GM23248 (cell line): Measurements from ENCODE around the gene TBL1Y. TPM values are rescaled to one million over a fixed set of nuclear protein-coding genes. Genes with fewer than 3 reads are reported as not detected.
"Not testable (repeated sequence)": the region's sequence is repeated elsewhere in the genome, so short reads cannot be mapped to it uniquely, and the experiment has no call there.

Source experiments
- DNase-seq: peaks from one replicate; pipeline ENCODE4 v3.0.0-alpha.2; 2015
- H2AFZ ChIP-seq: fragments of 200-600 bp; sonication (generic); 2 replicates; pipeline ENCODE4 v1.6.1; 2016; ENCODE audit warnings: antibody characterized with exemption
- H3F3A ChIP-seq: fragments of 200-600 bp; sonication (generic); 2 replicates; pipeline ENCODE4 v1.6.1; 2016; ENCODE audit warnings: mild to moderate bottlenecking, antibody characterized with exemption, mixed run types; ENCODE audit not compliant: insufficient read depth
- H3K27ac ChIP-seq: fragments of 200-600 bp; sonication (generic); 2 replicates; pipeline ENCODE4 v1.5.1; 2016; ENCODE audit warnings: mild to moderate bottlenecking
- H3K27me3 ChIP-seq: fragments of 200-600 bp; sonication (generic); replicated peaks from 2 replicates; pipeline ENCODE4 v1.6.1; 2016; ENCODE audit warnings: mild to moderate bottlenecking; ENCODE audit not compliant: insufficient read depth
- H3K36me3 ChIP-seq: fragments of 200-600 bp; sonication (generic); 2 replicates; pipeline ENCODE4 v1.6.1; 2016; ENCODE audit warnings: low read depth, mild to moderate bottlenecking
- H3K4me1 ChIP-seq: fragments of 200-600 bp; sonication (generic); 2 replicates; pipeline ENCODE4 v1.6.1; 2016; ENCODE audit warnings: mild to moderate bottlenecking; ENCODE audit not compliant: insufficient read depth
- H3K4me2 ChIP-seq: fragments of 200-600 bp; sonication (generic); one replicate; pipeline ENCODE4 v1.6.1; 2016; ENCODE audit warnings: mild to moderate bottlenecking; ENCODE audit not compliant: unreplicated experiment
- H3K4me3 ChIP-seq: fragments of 200-600 bp; sonication (generic); 2 replicates; pipeline ENCODE4 v1.5.1; 2016; ENCODE audit warnings: mild to moderate bottlenecking
- H3K79me2 ChIP-seq: fragments of 200-600 bp; sonication (generic); 2 replicates; pipeline ENCODE4 v1.6.1; 2016; ENCODE audit warnings: mild to moderate bottlenecking; ENCODE audit not compliant: insufficient read depth
- H3K9ac ChIP-seq: fragments of 200-600 bp; sonication (generic); 2 replicates; pipeline ENCODE4 v1.6.1; 2016; ENCODE audit warnings: mild to moderate bottlenecking
- H3K9me2 ChIP-seq: fragments of 200-600 bp; sonication (generic); 2 replicates; pipeline ENCODE4 v1.6.1; 2016; ENCODE audit warnings: mixed run types, mild to moderate bottlenecking, moderate library complexity; ENCODE audit not compliant: insufficient read depth
- H3K9me3 ChIP-seq: fragments of 200-600 bp; sonication (generic); one replicate; pipeline ENCODE4 v1.6.1; 2017; ENCODE audit warnings: low read depth
- H4K20me1 ChIP-seq: fragments of 200-600 bp; sonication (generic); 2 replicates; pipeline ENCODE4 v1.6.0; 2016; ENCODE audit not compliant: insufficient read depth
- EZH2 ChIP-seq: fragments of 200-600 bp; sonication (generic); IDR thresholded peaks from 2 replicates; pipeline ENCODE4 v1.6.1; 2018; ENCODE audit warnings: antibody characterized with exemption, mild to moderate bottlenecking; ENCODE audit not compliant: insufficient read depth, poor library complexity, severe bottlenecking
- EZH2phosphoT487 ChIP-seq: fragments of 200-600 bp; sonication (generic); IDR thresholded peaks from 2 replicates; pipeline ENCODE4 v1.6.1; 2018; ENCODE audit warnings: antibody characterized with exemption, moderate library complexity, mild to moderate bottlenecking, low read depth; ENCODE audit not compliant: insufficient read depth
- WGBS, 2 experiments: methylation state at CpG; one replicate each; pipeline ENCODE4 v1.1.6; 2015 to 2017; ENCODE audit warnings: low lambda C conversion rate in 2 of 2, low coverage in 1 of 2; ENCODE audit errors: missing lambda C conversion rate in 2 of 2; 5-methylcytosine and 5-hydroxymethylcytosine counted together
- in situ Hi-C: fragments of 300-500 bp; cut with MboI; formaldehyde crosslinking; loops from 2 replicates; pipeline ENCODE4 v1.15.0; 2020
- polyA plus RNA-seq: library from polyadenylated mRNA; unstranded; fragments of >200 nt; fragmentation: Nextera tagmentation; extraction: Ambion mirVana; gene quantifications from 2 replicates; pipeline ENCODE4 v1.2.1, GENCODE V29; 2016
- total RNA-seq: library from RNA; depleted of rRNA; stranded (reverse); fragments of >200 nt; shearing (Covaris generic); gene quantifications from 2 replicates; pipeline ENCODE4 v1.2.3, GENCODE V29; 2014; rRNA removed

The TBL1Y gene
- not detected in 2 replicates for total RNA-seq
- not detected in 2 replicates for polyA plus RNA-seq

DNA sequence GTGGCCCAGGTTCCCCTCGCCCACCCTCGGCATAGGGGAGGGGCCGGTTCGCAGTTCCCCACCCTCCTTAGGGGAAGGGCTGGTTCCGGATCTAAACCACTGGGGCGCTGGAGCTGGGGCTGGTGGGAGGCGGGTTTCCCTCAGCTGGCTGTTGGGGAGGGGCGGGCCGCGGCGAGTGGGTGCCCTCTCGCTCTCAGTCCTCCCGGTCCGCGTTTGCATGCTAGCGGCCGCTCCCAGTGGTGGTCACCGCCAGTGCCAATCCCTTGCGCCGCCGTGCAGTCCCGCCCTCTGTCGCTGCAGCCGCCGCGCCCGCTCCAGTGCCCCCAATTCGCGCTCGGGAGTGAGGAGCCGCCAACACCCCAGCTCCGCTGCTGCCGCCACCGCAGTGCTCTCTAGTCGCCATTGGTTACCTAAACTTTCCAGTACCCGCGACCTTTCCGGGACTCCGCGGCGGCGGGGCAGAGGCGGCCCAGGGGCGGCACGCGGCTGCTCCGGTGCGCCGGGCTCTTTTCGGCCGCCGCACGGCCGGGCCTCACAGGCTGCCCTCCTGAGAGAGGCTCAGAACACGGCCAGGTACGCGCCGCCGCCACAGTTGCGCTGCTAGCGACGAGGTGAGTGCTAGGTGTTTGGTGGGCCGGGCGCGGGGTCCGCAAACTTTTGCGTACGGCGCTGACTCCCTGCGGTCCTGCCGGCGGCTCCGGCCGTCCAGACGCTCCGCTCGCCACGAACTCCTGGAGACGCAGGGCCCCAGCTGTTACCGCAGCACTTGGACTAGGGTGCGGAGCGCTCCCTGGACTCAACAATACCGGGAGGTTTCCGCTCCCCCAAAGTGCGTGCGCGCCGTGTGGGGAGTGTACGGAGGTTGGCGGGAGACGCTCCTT, at the start of gene TBL1Y:
TBL1Y (plus strand) TSS at position 326 of the 881 bp plus-strand sequence. CDS start 114,388 bp downstream, outside the sequence.
- in situ Hi-C loops, result no loop called here
- no peak within 1 kb of the TSS for H3K4me2 ChIP-seq
- no peaks in the 10 kb centered on the region for H3F3A ChIP-seq
- no peaks in the 10 kb centered on the region for H3K79me2 ChIP-seq
- H3K9ac ChIP-seq, result no peak within 1 kb of the TSS
- H3K4me3 ChIP-seq, result no peak within 1 kb of the TSS
- no peak within 1 kb of the TSS for H3K27ac ChIP-seq
- DNase-seq, result no peak
- WGBS, 2 experiments, result 2 to 6% methylated on average over 16 to 35 of the region's 91 CpGs
- H2AFZ ChIP-seq, result no peak within 1 kb of the TSS
- TF ChIP-seq EZH2, result no peak
- TF ChIP-seq EZH2phosphoT487, result no peak
- no peaks in the 10 kb centered on the region for H3K4me1 ChIP-seq
- no peaks in the 10 kb centered on the region for H3K36me3 ChIP-seq
- no peaks in the 10 kb centered on the region for H3K9me3 ChIP-seq
- no peaks in the 10 kb centered on the region for H4K20me1 ChIP-seq
- H3K27me3 ChIP-seq, result no peaks in the 10 kb centered on the region; the same call in 1 of the 2 replicates
- H3K9me2 ChIP-seq, result no peaks in the 10 kb centered on the region

DNA sequence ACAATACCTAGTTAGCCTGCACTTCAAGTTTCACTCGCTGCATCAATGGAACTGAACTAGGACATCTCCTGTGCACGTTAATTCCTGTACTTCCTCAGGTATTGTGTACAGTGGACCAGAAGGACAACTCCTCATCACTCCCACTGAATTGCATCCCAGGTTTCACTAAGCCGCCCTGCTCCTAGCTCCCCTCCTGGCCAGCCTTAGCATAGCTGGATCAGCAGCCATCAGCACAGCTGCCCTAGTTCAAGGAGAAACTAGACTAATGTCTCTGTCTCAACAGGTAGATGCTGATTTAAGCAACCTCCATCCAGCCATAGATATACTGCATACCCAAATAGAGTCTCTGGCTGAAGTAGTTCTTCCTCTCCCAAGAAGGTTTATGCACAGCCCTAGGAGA, 16.0 kb upstream of the TBL1Y start:
- Histone ChIP-seq H3K4me3 (no peak overlapping the region), H3K79me2 (no peaks in the 10 kb centered on the region), H3K9ac (no peak overlapping the region), H3K4me2 (no peak overlapping the region), H2AFZ (no peak overlapping the region), H3K9me3 (no peaks in the 10 kb centered on the region), H4K20me1 (no peaks in the 10 kb centered on the region), H3K36me3 (no peaks in the 10 kb centered on the region), H3K4me1 (no peaks in the 10 kb centered on the region), H3K9me2 (no peaks in the 10 kb centered on the region), H3K27ac (no peak overlapping the region), H3F3A (no peaks in the 10 kb centered on the region), H3K27me3 (no peaks in the 10 kb centered on the region)
- 13 to 22% methylated on average over 3 of the region's 3 CpGs for WGBS, 2 experiments
- TF ChIP-seq EZH2, result no peak
- TF ChIP-seq EZH2phosphoT487, result no peak
- DNase-seq, result no peak
- in situ Hi-C loops, result no loop called here

DNA sequence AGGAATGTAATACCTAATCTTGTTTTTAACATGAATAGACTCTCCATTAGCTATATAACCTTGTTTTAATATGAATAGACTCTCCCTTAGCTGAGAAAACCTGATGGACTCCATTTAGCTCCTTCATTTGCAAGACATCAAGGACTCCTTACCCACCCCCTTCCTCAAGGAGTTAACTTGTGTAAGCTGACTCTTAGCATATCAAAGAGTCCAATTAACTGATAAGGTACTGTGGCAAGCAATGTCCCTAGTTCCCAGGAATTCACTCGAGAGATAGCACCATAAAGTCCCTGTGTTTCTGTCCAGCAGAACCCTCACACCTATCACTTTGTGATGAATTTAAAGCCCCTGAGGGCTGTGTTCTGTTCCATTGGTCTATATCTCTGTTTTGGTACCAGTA, 15.3 kb upstream of the TBL1Y start:
- no peaks in the 10 kb centered on the region for H3K27me3 ChIP-seq
- no peaks in the 10 kb centered on the region for H3K79me2 ChIP-seq
- H3K4me1 ChIP-seq, result no peaks in the 10 kb centered on the region
- H3K27ac ChIP-seq, result no peak overlapping the region
- H3K4me3 ChIP-seq, result no peak overlapping the region
- DNase-seq, result no peak
- H3K36me3 ChIP-seq, result no peaks in the 10 kb centered on the region
- H3K9me3 ChIP-seq, result no peaks in the 10 kb centered on the region
- H2AFZ ChIP-seq, result no peak overlapping the region
- no peaks in the 10 kb centered on the region for H4K20me1 ChIP-seq
- H3K4me2 ChIP-seq, result no peak overlapping the region
- no peak overlapping the region for H3K9ac ChIP-seq
- TF ChIP-seq EZH2 (no peak), EZH2phosphoT487 (no peak)
- no peaks in the 10 kb centered on the region for H3F3A ChIP-seq
- in situ Hi-C loops, result no loop called here
- WGBS, 2 experiments, result 0 to 11% methylated on average over 1 of the region's 1 CpG
- H3K9me2 ChIP-seq, result no peaks in the 10 kb centered on the region

DNA sequence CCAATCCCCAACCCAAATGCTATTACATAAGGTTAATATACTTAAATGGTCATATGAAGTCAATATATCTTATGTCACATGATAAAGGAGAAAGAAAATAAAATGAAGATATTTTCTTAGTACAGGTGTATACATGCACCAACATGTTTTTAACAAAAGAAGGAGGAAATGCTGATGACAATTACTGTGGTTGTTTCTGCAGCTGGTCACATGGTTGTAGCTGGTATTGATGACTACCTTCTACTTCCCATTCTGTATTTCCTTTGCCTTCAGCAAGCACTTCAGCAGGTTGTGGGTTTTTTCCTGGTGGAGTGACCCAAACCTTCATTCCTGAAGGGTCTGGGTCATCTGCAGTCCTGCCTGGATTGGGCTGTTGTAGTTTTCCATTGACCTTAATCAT, 8.4 kb upstream of the TBL1Y start:
- in situ Hi-C loops, H3K9ac ChIP-seq: not testable (repeated sequence)

More for the DNA sequence above, 8.4 kb upstream of the TBL1Y start:
- H3K79me2 ChIP-seq, H3K27me3 ChIP-seq, H2AFZ ChIP-seq, H4K20me1 ChIP-seq, DNase-seq, H3K9me3 ChIP-seq, H3K9me2 ChIP-seq, H3K4me3 ChIP-seq, H3K4me2 ChIP-seq, H3F3A ChIP-seq, H3K27ac ChIP-seq, H3K4me1 ChIP-seq, H3K36me3 ChIP-seq: not testable (repeated sequence)
